ENCODE measurements around the gene FCHSD2.

GRCh38 chr11:73164803-73165540 is 22.9 kb upstream of the FCHSD2 start:
- no peak for TF ChIP-seq TARDBP (IDR thresholded peaks at IDR 0.05)
- no peak for TF ChIP-seq ZNF384 (IDR thresholded peaks at IDR 0.05)
- no peak for TF ChIP-seq NFRKB (IDR thresholded peaks at IDR 0.05)
- TF ChIP-seq FOXA1 (IDR thresholded peaks at IDR 0.05): no peak
- TF ChIP-seq PKNOX1 (IDR thresholded peaks at IDR 0.05): no peak
- TF ChIP-seq SP1 (IDR thresholded peaks at IDR 0.05): no peak
